Measurements from ENCODE around the gene CST7.
"Not testable (repeated sequence)": the region's sequence is repeated elsewhere in the genome, so short reads cannot be mapped to it uniquely, and the experiment has no call there.

The CST7 gene

GRCh38 chr20:24998631-24999445 is 49.8 kb downstream of the CST7 start:
- no peak for TF ChIP-seq CTCF (IDR thresholded peaks at IDR 0.05; ENCODE audit: low read depth, low read length, missing control alignments)
- DNase-seq = no peak
- no peak overlapping the region for H3K4me3 ChIP-seq (ENCODE audit: low read depth, low read length)
- no peaks in the 10 kb centered on the region for H3K36me3 ChIP-seq (replicated peaks)
- in situ Hi-C loops (cut with HindIII; ENCODE audit: low pct_ligation_motif_present, low sequenced_read_pairs) = no loop called here
- no peak overlapping the region for H3K27ac ChIP-seq
- peaks cover 5% of the 10 kb centered on the region for H3K27me3 ChIP-seq (replicated peaks)

GRCh38 chr20:24999568-24999967 is 50.5 kb downstream of the CST7 start:
- Histone ChIP-seq H3K36me3 (replicated peaks) (no peaks in the 10 kb centered on the region), H3K27ac (no peak overlapping the region), H3K27me3 (replicated peaks) (peaks cover 5% of the 10 kb centered on the region), H3K4me3 (ENCODE audit: low read depth, low read length) (no peak overlapping the region)
- in situ Hi-C loops (cut with HindIII; ENCODE audit: low pct_ligation_motif_present, low sequenced_read_pairs) = no loop called here
- DNase-seq = no peak
- no peak for TF ChIP-seq CTCF (IDR thresholded peaks at IDR 0.05; ENCODE audit: low read depth, low read length, missing control alignments)

- peak; percentile 4 for DNase-seq
- Histone ChIP-seq H3K36me3 (replicated peaks) (no peaks in the 10 kb centered on the region), H3K27ac (no peak overlapping the region), H3K27me3 (replicated peaks) (peaks cover 5% of the 10 kb centered on the region), H3K4me3 (ENCODE audit: low read depth, low read length) (no peak overlapping the region)
- in situ Hi-C loops (cut with HindIII; ENCODE audit: low pct_ligation_motif_present, low sequenced_read_pairs) = no loop called here
- TF ChIP-seq CTCF (IDR thresholded peaks at IDR 0.05; ENCODE audit: low read depth, low read length, missing control alignments) = peak; percentile 41
Measured at GRCh38 chr20:25000268-25000801, 51.3 kb downstream of the CST7 start.

DNA sequence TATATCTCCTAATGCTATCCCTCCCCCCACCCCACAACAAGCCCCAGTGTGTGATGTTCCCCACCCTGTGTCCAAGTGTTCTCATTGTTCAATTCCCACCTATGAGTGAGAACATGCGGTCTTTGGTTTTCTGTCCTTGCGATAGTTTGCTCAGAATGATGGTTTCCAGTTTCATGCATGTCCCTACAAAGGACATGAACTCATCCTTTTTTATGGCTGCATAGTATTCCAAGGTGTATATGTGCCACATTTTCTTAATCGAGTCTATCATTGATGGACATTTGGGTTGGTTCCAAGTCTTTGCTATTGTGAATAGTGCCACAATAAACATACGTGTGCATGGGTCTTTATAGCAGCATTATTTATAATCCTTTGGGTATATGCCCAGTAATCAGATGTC is 52.3 kb downstream of the CST7 start:
- H3K36me3 ChIP-seq (replicated peaks); H3K4me3 ChIP-seq (ENCODE audit: low read depth, low read length); in situ Hi-C loops (cut with HindIII; ENCODE audit: low pct_ligation_motif_present, low sequenced_read_pairs); DNase-seq; H3K27me3 ChIP-seq (replicated peaks); H3K27ac ChIP-seq: not testable (repeated sequence)

DNA sequence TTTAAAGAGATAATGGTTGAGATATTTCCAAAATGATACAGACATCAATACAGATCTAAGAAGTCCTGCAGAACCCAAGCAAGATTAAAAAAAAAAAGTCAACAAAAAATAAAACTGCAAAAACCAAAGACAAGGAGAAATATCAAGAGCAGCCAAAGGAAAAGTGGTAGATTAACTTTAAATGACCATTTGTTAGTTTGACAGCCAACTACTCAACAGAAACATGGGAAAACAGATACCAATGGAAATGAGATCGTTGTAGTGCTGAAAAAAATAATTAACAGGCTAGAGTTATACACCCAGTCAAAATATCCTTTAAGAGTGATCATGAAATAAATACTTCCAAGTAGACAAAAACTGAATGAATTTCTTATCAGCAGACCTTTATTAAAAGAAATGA is 53.9 kb downstream of the CST7 start:
- in situ Hi-C loops (cut with HindIII; ENCODE audit: low pct_ligation_motif_present, low sequenced_read_pairs) = no loop called here
- no peak for TF ChIP-seq CTCF (IDR thresholded peaks at IDR 0.05; ENCODE audit: low read depth, low read length, missing control alignments)
- no peaks in the 10 kb centered on the region for H3K36me3 ChIP-seq (replicated peaks)
- peaks cover 4% of the 10 kb centered on the region for H3K27me3 ChIP-seq (replicated peaks)
- no peak overlapping the region for H3K4me3 ChIP-seq (ENCODE audit: low read depth, low read length)
- H3K27ac ChIP-seq = no peak overlapping the region
- no peak for DNase-seq

GRCh38 chr20:25005220-25005619 is 56.2 kb downstream of the CST7 start:
- Histone ChIP-seq H3K4me3 (ENCODE audit: low read depth, low read length) (no peak overlapping the region), H3K36me3 (replicated peaks) (no peaks in the 10 kb centered on the region), H3K27ac (no peak overlapping the region), H3K27me3 (replicated peaks) (no peaks in the 10 kb centered on the region)
- DNase-seq = no peak
- no peak for TF ChIP-seq CTCF (IDR thresholded peaks at IDR 0.05; ENCODE audit: low read depth, low read length, missing control alignments)
- in situ Hi-C loops (cut with HindIII; ENCODE audit: low pct_ligation_motif_present, low sequenced_read_pairs) = no loop called here

All from brain microvascular endothelial cell (primary cell).